Measurements from ENCODE around the gene VPS45. TPM values are rescaled to one million over a fixed set of nuclear protein-coding genes. Genes with fewer than 3 reads are reported as not detected.

VPS45 gene
- total and polyA plus RNA-seq, 10 donors: 16.2 to 62.8 (median 42.1) TPM

DNA sequence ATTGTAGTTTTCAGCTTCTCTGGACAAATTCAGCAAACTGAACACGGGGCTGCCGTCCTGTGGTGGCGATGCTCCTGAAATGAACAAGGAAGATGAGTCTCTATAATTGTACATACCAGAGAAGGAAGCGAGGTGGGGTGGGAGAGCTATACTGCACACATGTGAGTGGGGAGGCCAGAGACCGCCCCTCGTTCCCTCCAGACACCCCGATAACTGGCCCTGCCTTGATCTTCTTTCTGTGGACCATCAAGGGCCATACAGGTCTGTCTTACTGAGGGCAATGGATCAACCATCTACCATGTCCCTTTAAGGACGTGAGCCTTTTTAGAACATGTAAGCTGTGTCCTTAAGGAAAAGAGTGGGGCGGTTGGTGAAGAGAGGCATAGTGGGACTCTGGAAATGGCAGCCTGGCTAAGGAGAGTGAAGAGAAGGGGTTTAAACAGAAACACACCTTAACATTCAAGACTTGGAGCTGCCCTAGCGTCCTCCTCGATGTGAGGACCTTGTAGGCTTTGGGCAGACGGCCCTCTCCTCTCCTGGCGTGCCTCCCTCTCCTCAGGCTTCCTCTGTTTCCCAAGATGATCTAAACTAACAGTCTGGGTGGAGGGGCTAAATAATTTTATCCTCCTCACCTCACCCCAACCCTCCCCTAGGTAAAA, 88.0 kb downstream of the VPS45 start:
- Histone ChIP-seq H3K9me3 (no peaks in the 10 kb centered on the region), H3K27ac (peak overlapping the region in 5 of 8 donors; percentile 20 to 95 (median 93)), H3K4me1 (peaks cover 48 to 99% (median 80%) of the 10 kb centered on the region in 6 donors), H3K4me3 (no peak overlapping the region), H3K36me3 (peaks cover 3 to 81% (median 64%) of the 10 kb centered on the region in 6 donors), H3K27me3 (replicated peaks in 1 of 7) (peaks cover 0 to 10% (median 0%) of the 10 kb centered on the region in 7 donors)
- no peak for DNase-seq
- WGBS, 5 donors: 91 to 95% (median 94%) methylated on average over 13 of the region's 13 CpGs
- intact Hi-C loops (cut with DNase I; ENCODE audit: low total_unique reads): no loop called here
- TF ChIP-seq POLR2A (IDR thresholded peaks at IDR 0.05) (no peak), POLR2AphosphoS5 (IDR thresholded peaks at IDR 0.05) (peak in 1 of 3 donors; percentile 13)
- TF ChIP-seq, protein P1, sequence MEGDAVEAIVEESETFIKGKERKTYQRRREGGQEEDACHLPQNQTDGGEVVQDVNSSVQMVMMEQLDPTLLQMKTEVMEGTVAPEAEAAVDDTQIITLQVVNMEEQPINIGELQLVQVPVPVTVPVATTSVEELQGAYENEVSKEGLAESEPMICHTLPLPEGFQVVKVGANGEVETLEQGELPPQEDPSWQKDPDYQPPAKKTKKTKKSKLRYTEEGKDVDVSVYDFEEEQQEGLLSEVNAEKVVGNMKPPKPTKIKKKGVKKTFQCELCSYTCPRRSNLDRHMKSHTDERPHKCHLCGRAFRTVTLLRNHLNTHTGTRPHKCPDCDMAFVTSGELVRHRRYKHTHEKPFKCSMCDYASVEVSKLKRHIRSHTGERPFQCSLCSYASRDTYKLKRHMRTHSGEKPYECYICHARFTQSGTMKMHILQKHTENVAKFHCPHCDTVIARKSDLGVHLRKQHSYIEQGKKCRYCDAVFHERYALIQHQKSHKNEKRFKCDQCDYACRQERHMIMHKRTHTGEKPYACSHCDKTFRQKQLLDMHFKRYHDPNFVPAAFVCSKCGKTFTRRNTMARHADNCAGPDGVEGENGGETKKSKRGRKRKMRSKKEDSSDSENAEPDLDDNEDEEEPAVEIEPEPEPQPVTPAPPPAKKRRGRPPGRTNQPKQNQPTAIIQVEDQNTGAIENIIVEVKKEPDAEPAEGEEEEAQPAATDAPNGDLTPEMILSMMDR (IDR thresholded peaks at IDR 0.05 in 8 of 11, conservative IDR thresholded peaks at IDR 0.05 in 3 of 11): no peak

DNA sequence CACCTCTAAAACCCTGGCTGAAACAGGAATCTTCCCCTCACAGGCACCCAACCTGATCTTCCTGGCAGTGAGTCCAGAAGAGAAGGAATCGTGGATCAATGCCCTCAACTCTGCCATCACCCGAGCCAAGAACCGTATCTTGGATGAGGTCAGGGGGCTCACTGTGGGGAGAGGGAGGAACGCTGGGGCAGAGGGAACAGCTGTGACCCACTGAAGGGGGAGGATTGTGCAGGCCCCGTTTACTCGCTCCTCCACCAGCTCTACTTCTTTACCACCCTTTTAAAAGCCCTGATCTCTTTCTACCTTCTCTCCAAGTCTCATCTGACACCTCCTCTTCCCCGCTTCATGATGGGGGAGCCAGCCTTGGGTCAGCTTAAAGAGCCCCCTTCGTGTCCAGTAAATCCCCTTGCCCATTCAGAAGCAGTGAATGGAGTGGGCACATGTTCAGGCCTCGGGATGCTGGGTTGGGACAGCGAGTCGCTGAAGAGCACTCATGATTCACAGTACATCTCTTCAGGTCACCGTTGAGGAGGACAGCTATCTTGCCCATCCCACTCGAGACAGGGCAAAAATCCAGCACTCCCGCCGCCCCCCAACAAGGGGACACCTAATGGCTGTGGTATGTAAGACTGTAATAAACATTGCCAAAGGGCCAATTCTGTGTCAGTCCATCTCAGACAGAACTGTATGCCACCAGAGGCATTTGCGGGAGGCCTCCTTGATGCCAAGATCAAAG, 89.5 kb downstream of the VPS45 start:
- WGBS, 5 donors: 88 to 96% (median 91%) methylated on average over 16 of the region's 16 CpGs
- no peaks in the 10 kb centered on the region for H3K27me3 ChIP-seq (replicated peaks in 1 of 7)
- H3K4me3 ChIP-seq: no peak overlapping the region
- peaks cover 54 to 100% (median 82%) of the 10 kb centered on the region in 6 donors for H3K4me1 ChIP-seq
- DNase-seq: no peak
- intact Hi-C loops (cut with DNase I; ENCODE audit: low total_unique reads): no loop called here
- peak overlapping the region in 4 of 8 donors; percentile 85 to 95 (median 92) for H3K27ac ChIP-seq
- peaks cover 3 to 78% (median 64%) of the 10 kb centered on the region in 6 donors for H3K36me3 ChIP-seq
- TF ChIP-seq POLR2AphosphoS5 (IDR thresholded peaks at IDR 0.05): peak in 1 of 3 donors; percentile 9
- no peak for TF ChIP-seq POLR2A (IDR thresholded peaks at IDR 0.05)
- no peaks in the 10 kb centered on the region for H3K9me3 ChIP-seq

DNA sequence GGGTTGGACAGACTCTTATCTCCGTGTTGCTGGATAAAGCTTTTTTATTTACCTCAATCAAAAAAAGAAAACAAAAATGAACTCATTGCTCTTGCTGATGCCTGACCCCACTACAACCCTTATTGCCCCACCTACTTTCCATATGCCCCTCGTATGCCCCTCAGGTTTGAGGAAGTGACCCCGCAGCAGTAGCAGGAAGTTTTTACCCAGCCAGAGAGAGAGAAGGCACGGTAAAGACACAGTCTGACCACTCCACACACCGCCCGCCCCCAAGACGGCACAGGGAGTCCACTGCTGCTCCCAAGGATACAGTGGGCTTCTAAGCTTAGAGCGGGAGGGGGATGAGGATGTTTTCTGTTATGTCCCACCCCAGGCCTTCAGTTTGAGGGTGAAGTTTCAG, 92.0 kb downstream of the VPS45 start:
- peaks cover 53 to 100% (median 82%) of the 10 kb centered on the region in 6 donors for H3K4me1 ChIP-seq
- no peaks in the 10 kb centered on the region for H3K27me3 ChIP-seq (replicated peaks in 1 of 7)
- TF ChIP-seq, protein P1 (IDR thresholded peaks at IDR 0.05 in 8 of 11, conservative IDR thresholded peaks at IDR 0.05 in 3 of 11): no peak
- TF ChIP-seq POLR2A (IDR thresholded peaks at IDR 0.05) (peak in 1 of 3 donors; percentile 35), POLR2AphosphoS5 (IDR thresholded peaks at IDR 0.05) (peak in 2 of 3 donors; percentile 73 to 82)
- no peaks in the 10 kb centered on the region for H3K9me3 ChIP-seq
- 21 to 27% (median 23%) methylated on average over 8 of the region's 8 CpGs for WGBS, 5 donors
- H3K4me3 ChIP-seq: peak overlapping the region in 4 of 8 donors; percentile 6 to 61 (median 15)
- peak; percentile 85 for DNase-seq
- H3K27ac ChIP-seq: peak overlapping the region; percentile 80 to 95 (median 88)
- H3K36me3 ChIP-seq: peaks cover 3 to 54% (median 47%) of the 10 kb centered on the region in 6 donors
- intact Hi-C loops (cut with DNase I; ENCODE audit: low total_unique reads): no loop called here

GRCh38 chr1:150160964-150161621, 93.5 kb downstream of the VPS45 start:
- no peak for DNase-seq
- Histone ChIP-seq H3K36me3 (peaks cover 3 to 39% (median 32%) of the 10 kb centered on the region in 6 donors), H3K9me3 (no peaks in the 10 kb centered on the region), H3K4me1 (peaks cover 65 to 100% (median 91%) of the 10 kb centered on the region in 6 donors), H3K27ac (peak overlapping the region; percentile 80 to 95 (median 88)), H3K27me3 (replicated peaks in 1 of 7) (no peaks in the 10 kb centered on the region), H3K4me3 (peak overlapping the region in 5 of 8 donors; percentile 7 to 61 (median 16))
- TF ChIP-seq POLR2AphosphoS5 (IDR thresholded peaks at IDR 0.05): peak in 1 of 3 donors; percentile 14
- TF ChIP-seq, protein P1 (IDR thresholded peaks at IDR 0.05 in 8 of 11, conservative IDR thresholded peaks at IDR 0.05 in 3 of 11): no peak
- no peak for TF ChIP-seq POLR2A (IDR thresholded peaks at IDR 0.05)
- intact Hi-C loops (cut with DNase I; ENCODE audit: low total_unique reads): no loop called here
- WGBS, 5 donors: 30 to 59% (median 36%) methylated on average over 7 of the region's 7 CpGs
